ENCODE measurements around the gene MICALL2. TPM values are rescaled to one million over a fixed set of nuclear protein-coding genes. Genes with fewer than 3 reads are reported as not detected.

MICALL2 gene
- total and polyA plus RNA-seq, 4 donors: 2.9 to 16.3 (median 7.6) TPM

- Histone ChIP-seq H3K27ac (ENCODE audit: low read depth in 1 of 2, low read length in 2 of 2) (no peak overlapping the region), H3K9me3 (ENCODE audit: control insufficient read depth in 4 of 4, low read length in 3 of 4) (no peaks in the 10 kb centered on the region), H3K4me1 (ENCODE audit: control insufficient read depth in 4 of 4, insufficient read depth in 4 of 4, low read length in 3 of 4) (no peaks in the 10 kb centered on the region), H3K4me3 (ENCODE audit: low read depth in 1 of 3, low read length in 3 of 3) (no peak overlapping the region), H3K27me3 (ENCODE audit: control insufficient read depth in 4 of 4, insufficient read depth in 4 of 4, low read length in 3 of 4) (no peaks in the 10 kb centered on the region), H3K36me3 (ENCODE audit: control insufficient read depth in 4 of 4, insufficient read depth in 3 of 4, low read depth in 1 of 4, low read length in 3 of 4) (peaks cover 10 to 73% (median 19%) of the 10 kb centered on the region in 4 donors), H3K9ac (ENCODE audit: low read depth in 1 of 2, low read length in 2 of 2) (no peak overlapping the region)
- DNase-seq (ENCODE audit: low spot score): no peak
- TF ChIP-seq HNF4G (IDR thresholded peaks at IDR 0.05) (no peak), CTCF (IDR thresholded peaks at IDR 0.05; ENCODE audit: low read depth, low read length, missing input control) (no peak), TAF1 (conservative IDR thresholded peaks at IDR 0.05) (no peak)
- WGBS: 94% methylated on average over 19 of the region's 19 CpGs
These were observed 31.6 kb upstream of the MICALL2 start for GRCh38 chr7:1490837-1491236.

GRCh38 chr7:1489336-1489735 is 30.1 kb upstream of the MICALL2 start:
- TF ChIP-seq JUND (IDR thresholded peaks at IDR 0.05): no peak
- no peak for TF ChIP-seq MAX (IDR thresholded peaks at IDR 0.05)
- TF ChIP-seq RXRA (IDR thresholded peaks at IDR 0.05): no peak
- TF ChIP-seq HNF4G (IDR thresholded peaks at IDR 0.05): no peak
- no peak for TF ChIP-seq YY1 (IDR thresholded peaks at IDR 0.05)
- no peak for TF ChIP-seq TAF1 (conservative IDR thresholded peaks at IDR 0.05)
- TF ChIP-seq HNF4A (conservative IDR thresholded peaks at IDR 0.05): no peak
- TF ChIP-seq GABPA (IDR thresholded peaks at IDR 0.05 in 1 of 2, conservative IDR thresholded peaks at IDR 0.05 in 1 of 2): no peak
- no peak for TF ChIP-seq CTCF (IDR thresholded peaks at IDR 0.05; ENCODE audit: low read depth, low read length, missing input control)
- TF ChIP-seq EGR1 (IDR thresholded peaks at IDR 0.05; ENCODE audit: low read depth in 2 of 2): no peak
- no peaks in the 10 kb centered on the region for H3K4me1 ChIP-seq (ENCODE audit: control insufficient read depth in 4 of 4, insufficient read depth in 4 of 4, low read length in 3 of 4)
- no peaks in the 10 kb centered on the region for H3K27me3 ChIP-seq (ENCODE audit: control insufficient read depth in 4 of 4, insufficient read depth in 4 of 4, low read length in 3 of 4)
- H3K9me3 ChIP-seq (ENCODE audit: control insufficient read depth in 4 of 4, low read length in 3 of 4): no peaks in the 10 kb centered on the region
- no peak overlapping the region for H3K9ac ChIP-seq (ENCODE audit: low read depth in 1 of 2, low read length in 2 of 2)
- 93% methylated on average over 18 of the region's 18 CpGs for WGBS
- peaks cover 12 to 76% (median 18%) of the 10 kb centered on the region in 4 donors for H3K36me3 ChIP-seq (ENCODE audit: control insufficient read depth in 4 of 4, insufficient read depth in 3 of 4, low read depth in 1 of 4, low read length in 3 of 4)
- no peak overlapping the region for H3K4me3 ChIP-seq (ENCODE audit: low read depth in 1 of 3, low read length in 3 of 3)
- H3K27ac ChIP-seq (ENCODE audit: low read depth in 1 of 2, low read length in 2 of 2): no peak overlapping the region
- no peak for DNase-seq (ENCODE audit: low spot score)

GRCh38 chr7:1488016-1488415 is 28.7 kb upstream of the MICALL2 start:
- Histone ChIP-seq H3K27me3 (ENCODE audit: control insufficient read depth in 4 of 4, insufficient read depth in 4 of 4, low read length in 3 of 4) (no peaks in the 10 kb centered on the region), H3K36me3 (ENCODE audit: control insufficient read depth in 4 of 4, insufficient read depth in 3 of 4, low read depth in 1 of 4, low read length in 3 of 4) (peaks cover 16 to 79% (median 18%) of the 10 kb centered on the region in 4 donors), H3K4me1 (ENCODE audit: control insufficient read depth in 4 of 4, insufficient read depth in 4 of 4, low read length in 3 of 4) (no peaks in the 10 kb centered on the region), H3K4me3 (ENCODE audit: low read depth in 1 of 3, low read length in 3 of 3) (no peak overlapping the region), H3K27ac (ENCODE audit: low read depth in 1 of 2, low read length in 2 of 2) (no peak overlapping the region), H3K9me3 (ENCODE audit: control insufficient read depth in 4 of 4, low read length in 3 of 4) (no peaks in the 10 kb centered on the region), H3K9ac (ENCODE audit: low read depth in 1 of 2, low read length in 2 of 2) (no peak overlapping the region)
- DNase-seq (ENCODE audit: low spot score): no peak
- no peak for TF ChIP-seq EGR1 (IDR thresholded peaks at IDR 0.05; ENCODE audit: low read depth in 2 of 2)
- no peak for TF ChIP-seq FOXA1 (IDR thresholded peaks at IDR 0.05)
- no peak for TF ChIP-seq CTCF (IDR thresholded peaks at IDR 0.05; ENCODE audit: low read depth, low read length, missing input control)
- no peak for TF ChIP-seq ATF3 (IDR thresholded peaks at IDR 0.05)
- no peak for TF ChIP-seq GABPA (IDR thresholded peaks at IDR 0.05 in 1 of 2, conservative IDR thresholded peaks at IDR 0.05 in 1 of 2)
- TF ChIP-seq RAD21 (IDR thresholded peaks at IDR 0.05): no peak
- no peak for TF ChIP-seq TAF1 (conservative IDR thresholded peaks at IDR 0.05)
- no peak for TF ChIP-seq MAX (IDR thresholded peaks at IDR 0.05)
- TF ChIP-seq REST (IDR thresholded peaks at IDR 0.05): no peak
- TF ChIP-seq SP1 (IDR thresholded peaks at IDR 0.05): no peak
- WGBS: 88% methylated on average over 20 of the region's 20 CpGs

All from liver (tissue), 9 donors.